Measurements from ENCODE around the gene RAVER2.
"Not testable (repeated sequence)": the region's sequence is repeated elsewhere in the genome, so short reads cannot be mapped to it uniquely, and the experiment has no call there.

RAVER2 gene

DNA sequence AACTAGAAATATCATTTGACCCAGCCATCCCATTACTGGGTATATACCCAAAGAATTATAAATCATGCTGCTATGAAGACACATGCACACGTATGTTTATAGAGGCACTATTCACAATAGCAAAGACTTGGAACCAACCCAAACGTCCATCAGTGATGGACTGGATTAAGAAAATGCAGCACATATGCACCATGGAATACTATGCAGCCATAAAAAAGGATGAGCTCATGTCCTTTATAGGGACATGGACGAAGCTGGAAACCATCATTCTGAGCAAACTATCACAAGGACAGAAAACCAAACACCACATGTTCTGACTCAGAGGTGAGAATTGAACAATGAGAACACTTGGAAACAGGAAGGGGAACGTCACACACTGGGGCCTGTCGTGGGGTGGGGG is 72.5 kb downstream of the RAVER2 start:
- DNase-seq, result not testable (repeated sequence)

DNA sequence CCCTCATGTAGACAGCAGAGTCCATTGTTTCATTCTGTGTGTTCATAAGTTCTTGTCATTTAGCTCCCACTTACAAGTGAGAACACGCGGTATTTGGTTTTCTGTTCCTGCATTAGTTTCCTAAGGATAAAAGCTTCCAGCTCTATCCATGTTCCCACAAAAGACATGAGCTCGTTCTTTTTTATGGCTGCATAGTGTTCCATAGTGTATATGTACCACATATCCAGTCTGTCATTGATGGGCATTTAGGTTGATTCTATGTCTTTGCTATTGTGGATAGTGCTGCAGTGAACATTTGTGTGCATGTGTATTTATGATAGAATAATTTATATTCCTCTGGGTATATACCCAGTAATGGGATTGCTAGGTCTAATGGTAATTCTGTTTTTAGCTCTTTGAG is 75.7 kb downstream of the RAVER2 start:
- DNase-seq, result not testable (repeated sequence)

GRCh38 chr1:64822621-64823020 is 77.7 kb downstream of the RAVER2 start:
- no peak for DNase-seq

GRCh38 chr1:64823691-64824476 is 79.0 kb downstream of the RAVER2 start:
- peak; percentile 10 for DNase-seq

- no peak for DNase-seq
These were observed 82.1 kb downstream of the RAVER2 start for GRCh38 chr1:64826991-64827390.

- DNase-seq, result no peak
These were observed 84.0 kb downstream of the RAVER2 start for GRCh38 chr1:64828829-64829228.

GRCh38 chr1:64829411-64830029 is 84.6 kb downstream of the RAVER2 start:
- no peak for DNase-seq

GRCh38 chr1:64830030-64830651 is 85.3 kb downstream of the RAVER2 start:
- DNase-seq, result no peak

DNA sequence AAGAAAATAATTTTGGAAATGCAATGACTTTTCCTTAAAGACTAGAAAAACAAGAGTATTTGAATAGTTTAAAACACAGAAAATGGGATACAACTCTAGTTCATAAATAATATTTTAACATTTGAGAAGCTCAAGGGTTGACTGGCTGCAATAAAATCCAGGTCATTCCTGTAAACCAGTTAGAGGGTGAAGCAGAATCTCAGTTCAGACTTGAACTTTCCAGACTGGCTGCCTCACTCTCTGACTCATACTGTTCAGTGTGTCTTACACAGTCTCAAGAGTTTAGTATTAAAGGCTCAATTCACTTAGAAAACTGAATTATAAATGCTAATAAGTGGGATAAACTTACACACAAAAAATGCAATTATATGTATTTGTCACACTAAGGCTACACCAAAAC is 89.9 kb downstream of the RAVER2 start:
- no peak for DNase-seq

DNA sequence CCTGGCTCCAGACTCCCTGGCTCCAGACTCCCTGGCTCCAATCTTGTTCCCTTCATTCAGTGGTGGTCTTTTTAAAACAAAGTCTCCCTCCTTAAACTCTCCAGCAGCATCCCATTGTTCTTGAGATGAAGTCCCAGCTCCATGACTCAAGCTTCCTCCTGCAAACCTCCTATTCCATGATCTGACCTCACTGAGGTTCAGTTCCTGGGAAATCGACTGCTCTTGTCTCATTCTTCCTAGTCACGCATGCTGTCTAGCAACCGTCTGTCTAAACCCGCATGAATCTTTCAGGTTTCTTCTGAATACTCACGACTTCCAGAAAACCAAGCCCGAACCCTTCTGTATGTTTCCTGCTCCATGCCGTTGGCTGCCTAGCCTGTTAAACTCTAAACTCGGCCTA is 91.9 kb downstream of the RAVER2 start:
- no peak for DNase-seq

GRCh38 chr1:64838486-64838885 is 93.6 kb downstream of the RAVER2 start:
- no peak for DNase-seq

- no peak for DNase-seq
These were observed 94.4 kb downstream of the RAVER2 start for GRCh38 chr1:64839261-64839660.

DNA sequence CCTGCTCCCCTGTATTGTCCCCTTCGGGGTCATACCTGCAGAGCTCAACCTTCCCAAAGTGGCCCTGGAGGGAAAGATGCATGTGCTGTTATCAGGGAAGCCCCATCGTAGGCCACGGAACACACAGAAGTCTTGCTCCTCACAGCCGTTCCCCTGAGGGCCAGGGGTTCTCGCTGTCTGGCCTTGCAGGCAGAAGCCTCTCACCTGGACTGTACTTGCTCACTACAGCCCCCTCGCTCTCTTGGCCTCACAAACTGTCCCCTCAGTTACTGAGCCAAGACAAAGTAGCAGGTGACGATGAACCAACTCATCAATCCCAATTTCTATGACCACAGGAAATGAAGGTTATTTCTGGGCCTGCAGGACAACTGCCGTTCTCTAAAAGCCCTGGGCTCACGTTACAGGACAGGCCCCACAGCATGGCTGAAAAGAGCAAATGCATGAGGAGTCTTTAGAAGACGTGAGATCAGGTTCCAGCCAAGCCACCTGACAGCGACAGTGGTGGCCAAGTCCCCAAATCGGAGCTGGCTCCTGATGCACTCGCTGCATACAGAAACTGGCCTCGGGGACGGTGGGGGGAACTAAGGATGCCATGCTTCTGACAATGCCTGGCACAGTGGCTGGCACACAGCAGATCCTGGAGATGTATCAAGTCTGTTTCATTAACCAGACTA is 95.0 kb downstream of the RAVER2 start:
- DNase-seq, result no peak

DNA sequence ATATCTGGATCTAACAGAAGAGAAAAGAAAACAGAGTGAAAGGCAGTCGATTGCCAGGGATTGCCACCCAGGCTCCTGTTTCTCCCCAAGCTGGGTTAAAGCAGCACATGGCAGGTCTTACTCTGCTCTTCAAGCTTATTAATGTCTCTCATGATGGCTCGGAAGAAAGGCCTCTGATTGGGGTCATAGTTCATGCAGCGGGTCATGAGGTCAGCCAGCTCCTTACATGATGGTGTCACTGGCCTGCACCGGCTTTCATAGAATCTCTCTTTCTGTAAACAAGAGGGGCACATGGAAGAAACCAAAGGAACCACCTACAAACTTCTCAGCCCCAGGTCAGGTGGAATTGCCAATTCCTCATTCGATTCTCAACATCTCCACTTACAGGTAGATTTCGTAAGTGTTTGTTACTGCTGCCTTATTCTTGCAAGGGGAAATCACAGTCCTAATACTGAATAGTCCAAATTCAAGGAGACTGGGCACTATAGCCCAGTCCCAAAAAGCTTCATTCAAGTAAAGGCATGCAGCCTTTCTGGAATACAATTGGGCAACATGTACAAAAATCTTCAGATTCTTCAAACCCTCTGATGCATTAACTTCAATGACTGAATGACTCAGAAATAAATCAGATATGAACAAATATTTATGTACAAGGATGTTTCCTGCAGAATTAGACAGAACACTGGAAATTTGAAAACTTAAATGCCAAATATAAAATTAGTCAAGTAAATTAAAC is 96.6 kb downstream of the RAVER2 start:
- DNase-seq, result no peak

DNA sequence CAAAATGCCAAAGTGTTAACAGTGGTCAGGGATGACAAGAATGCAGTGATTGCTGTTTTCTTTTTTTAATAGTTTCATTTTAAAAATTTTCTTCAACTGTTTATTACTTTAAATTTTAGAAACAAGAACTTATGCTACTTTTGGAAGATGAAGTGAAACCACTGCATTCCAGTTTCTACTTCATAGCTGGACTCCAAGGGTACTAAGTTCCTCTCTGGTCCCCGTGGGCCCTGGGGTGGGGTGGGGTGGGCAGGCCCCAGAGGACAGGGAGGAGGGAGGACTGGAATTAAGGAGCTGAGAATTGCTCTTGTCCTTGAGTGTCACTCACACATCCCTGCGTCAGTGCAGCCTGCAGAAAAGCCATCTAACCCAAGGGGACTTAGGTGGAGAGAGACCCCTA is 97.3 kb downstream of the RAVER2 start:
- no peak for DNase-seq

DNA sequence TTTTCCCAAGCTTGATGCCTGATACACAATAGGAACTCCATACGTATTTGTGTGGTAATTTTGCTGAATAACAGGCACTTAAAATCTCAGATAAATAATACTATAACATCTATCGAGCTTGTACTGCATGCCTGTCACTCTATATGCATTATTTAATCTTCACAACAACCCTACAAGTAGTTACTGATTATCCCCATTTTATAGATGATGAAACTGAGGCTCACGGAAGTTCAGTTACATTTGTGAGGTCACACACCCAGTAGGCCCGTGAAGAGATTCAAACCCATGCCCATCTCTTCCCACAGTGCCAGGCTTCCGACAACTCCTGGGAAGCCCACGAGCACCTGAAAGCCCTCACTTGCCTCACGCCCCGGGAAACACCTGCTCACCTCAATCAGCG is 98.8 kb downstream of the RAVER2 start:
- DNase-seq, result no peak

GRCh38 chr1:64844175-64844574 is 99.3 kb downstream of the RAVER2 start:
- no peak for DNase-seq

- no peak for DNase-seq
These were observed 99.7 kb downstream of the RAVER2 start for GRCh38 chr1:64844609-64845008.

DNA sequence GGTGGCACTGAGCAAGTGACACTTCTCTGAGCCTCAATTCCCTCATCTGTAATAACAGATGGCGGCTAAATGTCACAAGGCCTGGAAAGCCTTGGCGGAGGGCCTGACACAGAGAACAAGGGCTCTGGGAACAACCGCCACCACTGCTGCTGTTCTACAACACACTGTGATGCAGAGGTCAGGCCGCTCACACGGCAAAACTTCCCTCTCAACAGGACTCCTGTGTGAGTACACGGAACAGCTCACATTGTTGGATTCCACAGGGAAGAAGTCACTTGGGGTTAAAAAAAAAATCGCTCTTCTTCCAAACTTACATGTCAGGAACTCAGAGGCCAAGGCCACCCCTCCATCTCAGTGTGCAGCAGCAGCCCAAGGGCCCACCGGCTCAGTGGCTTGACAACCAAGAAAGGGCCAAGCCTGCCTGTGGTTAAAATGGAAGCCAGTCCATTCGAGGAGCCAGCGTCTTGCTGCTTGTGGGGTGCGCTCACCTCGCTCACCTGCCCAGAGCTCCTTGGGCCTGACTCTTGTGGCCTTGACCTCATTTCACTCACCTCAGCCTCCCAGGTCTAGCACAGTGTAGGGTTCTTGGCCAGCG is 101.1 kb downstream of the RAVER2 start:
- DNase-seq, result no peak

GRCh38 chr1:64846573-64847430 is 101.9 kb downstream of the RAVER2 start:
- no peak for DNase-seq

DNA sequence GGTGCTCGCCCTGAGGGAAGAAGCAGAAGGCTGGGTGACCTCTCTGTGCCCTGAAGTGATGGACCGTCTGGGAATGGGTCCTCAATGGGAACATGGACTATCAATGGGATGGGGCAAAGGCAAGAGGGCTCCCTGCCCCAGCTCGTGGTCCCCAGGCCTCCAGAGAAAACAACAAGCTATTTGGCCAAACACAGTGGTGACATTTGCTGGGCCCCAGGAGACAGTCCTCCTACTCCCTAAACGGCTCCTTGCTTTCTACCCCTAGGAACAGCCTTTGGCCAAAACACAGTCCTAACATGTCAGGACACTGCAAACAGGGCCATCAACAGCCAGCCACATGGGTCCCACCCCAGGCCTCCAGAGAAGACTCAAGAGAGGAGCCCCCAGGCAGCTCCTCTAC is 102.8 kb downstream of the RAVER2 start:
- no peak for DNase-seq

DNA sequence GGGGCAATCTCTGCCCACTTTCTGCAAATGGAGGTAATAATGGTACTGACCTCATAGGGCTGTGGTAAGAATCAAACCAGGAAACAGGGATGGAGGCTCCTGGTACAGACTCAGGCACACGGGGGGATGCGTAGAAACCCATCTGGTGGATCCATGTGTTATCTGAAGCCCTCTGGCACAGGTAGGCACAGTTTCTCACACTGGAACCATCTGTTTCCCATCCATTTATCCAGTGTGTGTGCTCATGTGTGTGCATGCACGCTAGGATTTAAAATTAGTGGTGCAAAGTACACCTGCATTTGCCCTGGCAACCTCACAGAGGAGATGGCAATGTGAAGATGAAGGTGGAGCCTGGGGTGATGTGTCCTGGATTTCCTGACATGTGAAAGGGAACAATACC is 103.3 kb downstream of the RAVER2 start:
- no peak for DNase-seq

Data from NCI-H187 treated with DMSO at 0.1 percent for 48 hours (cell line).